Activated CD4-positive, alpha-beta T cell treated with anti-CD3 and anti-CD28 coated beads, Interleukin-2, Interleukin-4, amounts not matched to agents 100 ng/mL and 50 ng/mL, durations not matched to agents 16 hours and 8 hours (primary cell): Measurements from ENCODE around the gene F2RL3.

ENCODE experiments used
- DNase-seq: peaks from one replicate; pipeline ENCODE4 v3.0.0-alpha.2; 2020; ENCODE audit warnings: low spot score

F2RL3 gene

GRCh38 chr19:16888629-16889365 lies at the start of gene F2RL3:
Gene F2RL3, plus strand, starts transcription at chr19:16888999. Its CDS starts 191 bp downstream, at chr19:16889190.
- no peak for DNase-seq

GRCh38 chr19:16841391-16841926 lies 47.3 kb upstream of the F2RL3 start:
- no peak for DNase-seq

GRCh38 chr19:16846901-16847300 lies 41.9 kb upstream of the F2RL3 start:
- no peak for DNase-seq

- DNase-seq, result no peak
Measured at GRCh38 chr19:16847430-16847829, 41.4 kb upstream of the F2RL3 start.

- DNase-seq, result no peak
Measured at GRCh38 chr19:16849168-16849567, 39.6 kb upstream of the F2RL3 start.

GRCh38 chr19:16850133-16850532 lies 38.7 kb upstream of the F2RL3 start:
- no peak for DNase-seq

GRCh38 chr19:16851031-16851712 lies 37.6 kb upstream of the F2RL3 start:
- DNase-seq, result no peak

- DNase-seq, result no peak
Measured at GRCh38 chr19:16853066-16853465, 35.7 kb upstream of the F2RL3 start.

- no peak for DNase-seq
Measured at GRCh38 chr19:16856091-16856490, 32.7 kb upstream of the F2RL3 start.

- no peak for DNase-seq
Measured at GRCh38 chr19:16859626-16860025, 29.2 kb upstream of the F2RL3 start.

- DNase-seq, result no peak
Measured at GRCh38 chr19:16860118-16860517, 28.7 kb upstream of the F2RL3 start.

- no peak for DNase-seq
Measured at GRCh38 chr19:16861011-16861410, 27.8 kb upstream of the F2RL3 start.

GRCh38 chr19:16861834-16862233 lies 27.0 kb upstream of the F2RL3 start:
- no peak for DNase-seq

GRCh38 chr19:16862826-16863415 lies 25.9 kb upstream of the F2RL3 start:
- DNase-seq, result no peak

GRCh38 chr19:16867211-16867610 lies 21.6 kb upstream of the F2RL3 start:
- no peak for DNase-seq

- no peak for DNase-seq
Measured at GRCh38 chr19:16868423-16869130, 20.2 kb upstream of the F2RL3 start.

- DNase-seq, result no peak
Measured at GRCh38 chr19:16869331-16869972, 19.3 kb upstream of the F2RL3 start.

- DNase-seq, result no peak
Measured at GRCh38 chr19:16871871-16872270, 16.9 kb upstream of the F2RL3 start.

- no peak for DNase-seq
Measured at GRCh38 chr19:16872728-16873127, 16.1 kb upstream of the F2RL3 start.

- DNase-seq, result no peak
Measured at GRCh38 chr19:16873594-16873993, 15.2 kb upstream of the F2RL3 start.

GRCh38 chr19:16874250-16874977 lies 14.4 kb upstream of the F2RL3 start:
- DNase-seq, result no peak
